ENCODE data around the gene YTHDF2. TPM values are rescaled to one million over a fixed set of nuclear protein-coding genes. Genes with fewer than 3 reads are reported as not detected.

YTHDF2 gene
- total and polyA plus RNA-seq, 9 of the 15 experiments (the other 6 are each of a cell fraction or from before 2014, with no cell fraction given): 41.0 to 111 (median 83.3) TPM

DNA sequence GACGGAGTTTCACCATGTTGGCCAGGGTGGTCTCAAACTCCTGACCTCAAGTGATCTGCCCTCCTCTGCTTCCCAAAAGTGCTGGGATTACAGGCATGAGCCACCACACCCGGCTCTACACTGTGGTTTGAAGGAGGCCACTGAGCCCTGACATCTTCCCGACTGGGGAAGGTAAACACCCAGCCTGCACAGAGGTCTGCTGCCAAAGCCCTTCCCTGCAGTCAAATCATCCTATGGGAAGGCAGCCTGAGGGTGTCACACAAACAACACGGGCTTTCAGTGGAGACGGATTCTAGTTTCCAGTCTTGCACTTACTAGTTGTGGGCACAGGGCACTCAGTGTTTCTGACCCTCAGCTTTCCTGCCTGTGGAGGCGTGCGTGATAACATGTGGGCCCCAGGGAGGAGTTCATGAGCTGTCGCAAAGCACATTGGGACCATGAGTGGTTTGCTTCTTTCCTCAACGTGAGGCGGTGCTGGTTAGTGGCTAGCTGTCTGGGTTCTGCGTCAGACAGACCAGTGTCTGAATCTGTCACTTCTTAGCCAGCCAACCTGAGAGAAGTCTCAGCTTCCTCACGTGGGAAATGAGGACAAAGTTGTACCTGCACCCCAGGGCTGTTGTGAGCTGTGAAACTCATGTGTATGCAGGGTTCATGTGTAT is 53.8 kb downstream of the YTHDF2 start (continued):
- TF ChIP-seq, protein P1, sequence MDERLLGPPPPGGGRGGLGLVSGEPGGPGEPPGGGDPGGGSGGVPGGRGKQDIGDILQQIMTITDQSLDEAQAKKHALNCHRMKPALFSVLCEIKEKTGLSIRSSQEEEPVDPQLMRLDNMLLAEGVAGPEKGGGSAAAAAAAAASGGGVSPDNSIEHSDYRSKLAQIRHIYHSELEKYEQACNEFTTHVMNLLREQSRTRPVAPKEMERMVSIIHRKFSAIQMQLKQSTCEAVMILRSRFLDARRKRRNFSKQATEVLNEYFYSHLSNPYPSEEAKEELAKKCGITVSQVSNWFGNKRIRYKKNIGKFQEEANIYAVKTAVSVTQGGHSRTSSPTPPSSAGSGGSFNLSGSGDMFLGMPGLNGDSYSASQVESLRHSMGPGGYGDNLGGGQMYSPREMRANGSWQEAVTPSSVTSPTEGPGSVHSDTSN (CRISPR knock-in tag; IDR thresholded peaks at IDR 0.05; ENCODE audit: low read depth): no peak
- TF ChIP-seq, protein P1 (tag; conservative IDR thresholded peaks at IDR 0.05; ENCODE audit: low read depth): no peak
- TF ChIP-seq HCFC1 (IDR thresholded peaks at IDR 0.05; ENCODE audit: low read depth, low read length) (no peak), PRMT5 (CRISPR knock-in tag; IDR thresholded peaks at IDR 0.05) (no peak), CBX3 (IDR thresholded peaks at IDR 0.05; ENCODE audit: borderline replicate concordance in 1 of 2, low read length in 2 of 2) (no peak), PPARD (CRISPR knock-in tag; IDR thresholded peaks at IDR 0.05) (no peak), GTF2B (IDR thresholded peaks at IDR 0.05; ENCODE audit: extremely low read depth, insufficient read length) (no peak), ETV5 (CRISPR knock-in tag; IDR thresholded peaks at IDR 0.05; ENCODE audit: low read depth) (no peak), LCOR (CRISPR knock-in tag; IDR thresholded peaks at IDR 0.05) (no peak), ZNF586 (CRISPR knock-in tag; conservative IDR thresholded peaks at IDR 0.05) (no peak), FIP1L1 (IDR thresholded peaks at IDR 0.05; ENCODE audit: low read depth, low read length, poor library complexity, severe bottlenecking) (no peak), PHB2 (IDR thresholded peaks at IDR 0.05; ENCODE audit: low read depth) (no peak), SREBF1 (IDR thresholded peaks at IDR 0.05; ENCODE audit: borderline replicate concordance, low read depth, low read length) (no peak), PHF21A (IDR thresholded peaks at IDR 0.05; ENCODE audit: borderline replicate concordance, low read depth) (no peak), CEBPB (tag; IDR thresholded peaks at IDR 0.05) (no peak), ZNF609 (CRISPR knock-in tag; IDR thresholded peaks at IDR 0.05; ENCODE audit: borderline replicate concordance) (no peak), NFXL1 (CRISPR knock-in tag; IDR thresholded peaks at IDR 0.05) (no peak), ZNF280A (IDR thresholded peaks at IDR 0.05; ENCODE audit: low read depth, partially characterized antibody) (no peak), NR1H2 (CRISPR knock-in tag; IDR thresholded peaks at IDR 0.05) (no peak)
